Caco-2 (cell line): Measurements from ENCODE around the gene C3orf70. TPM values are rescaled to one million over a fixed set of nuclear protein-coding genes. Genes with fewer than 3 reads are reported as not detected.

Experiments
- BruUV-seq: library from RNA; stranded (reverse); fragments of 400-500 nt; replicated peaks from 2 replicates; lab custom pipeline; 2021; lab: Mats Ljungman, UMichigan
- CTCF ChIA-PET: fragments of 300-600 bp; sonication (Branson Sonifier 250); formaldehyde crosslinking; loops from one replicate; lab custom pipeline; 2022; ENCODE audit warnings: antibody characterized with exemption; lab: Charles Lee
- POLR2A ChIA-PET: fragments of 300-600 bp; sonication (Branson Sonifier 250); formaldehyde crosslinking; loops from one replicate; lab custom pipeline; 2022; ENCODE audit warnings: antibody characterized with exemption; lab: Charles Lee
- DNase-seq, 2 experiments: peaks; one replicate each; pipeline versions ENCODE4 v3.0.0 to v3.0.0-alpha.2; 2020 to 2022
- H3K27me3 ChIP-seq: replicated peaks from 2 replicates; pipeline ENCODE4 v1.6.0; 2011; ENCODE audit warnings: low read length; ENCODE audit not compliant: control insufficient read depth, insufficient read depth
- H3K36me3 ChIP-seq: 2 replicates; pipeline ENCODE4 v1.5.1; 2011; ENCODE audit warnings: low read length; ENCODE audit not compliant: control insufficient read depth, insufficient read depth
- H3K4me1 ChIP-seq: fragments of 250-450 bp; sonication (Bioruptor Pico); 2 replicates; pipeline ENCODE4 v1.5.1; 2020; ENCODE audit warnings: mild to moderate bottlenecking
- H3K4me3 ChIP-seq: 2 replicates; pipeline ENCODE4 v1.5.1; 2011; ENCODE audit warnings: low read depth, mild to moderate bottlenecking, control low read depth, low read length
- H3K9me3 ChIP-seq: fragments of 250-450 bp; sonication (Bioruptor Pico); 2 replicates; pipeline ENCODE4 v1.5.1; 2020; ENCODE audit warnings: mild to moderate bottlenecking, moderate library complexity
- H3K27ac Mint-ChIP-seq: one replicate; pipeline ENCODE4 v1.8.0; 2022; ENCODE audit warnings: mixed read lengths; ENCODE audit not compliant: unreplicated experiment
- H3K27me3 Mint-ChIP-seq: one replicate; pipeline ENCODE4 v1.8.0; 2022; ENCODE audit warnings: mixed read lengths; ENCODE audit not compliant: insufficient read depth, unreplicated experiment
- H3K36me3 Mint-ChIP-seq: one replicate; pipeline ENCODE4 v1.8.0; 2022; ENCODE audit warnings: mild to moderate bottlenecking, mixed read lengths; ENCODE audit not compliant: insufficient read depth, unreplicated experiment
- H3K4me1 Mint-ChIP-seq: one replicate; pipeline ENCODE4 v1.8.0; 2022; ENCODE audit warnings: low read depth, mixed read lengths; ENCODE audit not compliant: unreplicated experiment
- H3K4me3 Mint-ChIP-seq: one replicate; pipeline ENCODE4 v1.8.0; 2022; ENCODE audit warnings: mild to moderate bottlenecking, moderate library complexity, mixed read lengths; ENCODE audit not compliant: unreplicated experiment
- H3K9me3 Mint-ChIP-seq: one replicate; pipeline ENCODE4 v1.8.0; 2022; ENCODE audit warnings: mixed read lengths; ENCODE audit not compliant: unreplicated experiment
- CTCF ChIP-seq, 2 experiments: fragments of 200-600 bp in 1 of 2; IDR thresholded peaks; 1 replicate in 1 of 2; 2 replicates in 1 of 2; pipeline versions ENCODE4 v1.5.1 to v1.8.0; 2011 to 2022; ENCODE audit warnings: antibody characterized with exemption in 1 of 2, control low read depth in 1 of 2, inconsistent platforms in 1 of 2, low read depth in 1 of 2, low read length in 1 of 2, mild to moderate bottlenecking in 1 of 2, moderate library complexity in 1 of 2; ENCODE audit not compliant: insufficient read depth in 1 of 2, severe bottlenecking in 1 of 2, unreplicated experiment in 1 of 2
- intact Hi-C: fragments of 100-400 bp; cut with micrococcal nuclease; formaldehyde crosslinking; loops from one replicate; pipeline ENCODE4 v1.10.0; 2022; ENCODE audit not compliant: unreplicated experiment
- total RNA-seq: library from RNA; stranded (reverse); gene quantifications from 2 replicates; pipeline ENCODE4 v1.2.3, GENCODE V29; 2022

The C3orf70 gene
- total RNA-seq, 1 experiment from 2014 or later, result 11.2 TPM

- no TSS peak for BruUV-seq
- ChIA-PET POLR2A (no interaction called here), CTCF (no interaction called here)
- Mint-ChIP-seq H3K27me3 (no peaks in the 10 kb centered on the region), H3K4me1 (no peaks in the 10 kb centered on the region), H3K36me3 (peaks cover 13% of the 10 kb centered on the region), H3K27ac (no peak overlapping the region), H3K4me3 (no peak overlapping the region), H3K9me3 (peaks cover 35% of the 10 kb centered on the region)
- no peak for DNase-seq
- no peak for TF ChIP-seq CTCF (IDR thresholded peaks at IDR 0.05; ENCODE audit: insufficient read depth in 1 of 2, low read depth in 1 of 2, low read length in 1 of 2, severe bottlenecking in 1 of 2, unreplicated experiment in 1 of 2)
- H3K4me3 ChIP-seq, result no peak overlapping the region
- no peaks in the 10 kb centered on the region for H3K27me3 ChIP-seq
- intact Hi-C loops, result no loop called here
- H3K36me3 ChIP-seq, result no peaks in the 10 kb centered on the region
- H3K9me3 ChIP-seq, result peaks cover 5% of the 10 kb centered on the region; the same call in 1 of the 2 replicates
- no peaks in the 10 kb centered on the region for H3K4me1 ChIP-seq
Measured at GRCh38 chr3:185057829-185058228, 95.0 kb downstream of the C3orf70 start.

- intact Hi-C loops, result no loop called here
- Mint-ChIP-seq H3K9me3 (peaks cover 35% of the 10 kb centered on the region), H3K4me3 (no peak overlapping the region), H3K27ac (no peak overlapping the region), H3K4me1 (no peaks in the 10 kb centered on the region), H3K27me3 (no peaks in the 10 kb centered on the region), H3K36me3 (peaks cover 13% of the 10 kb centered on the region)
- Histone ChIP-seq H3K27me3 (no peaks in the 10 kb centered on the region), H3K9me3 (peaks cover 5% of the 10 kb centered on the region; the same call in 1 of the 2 replicates), H3K4me3 (no peak overlapping the region), H3K36me3 (no peaks in the 10 kb centered on the region), H3K4me1 (no peaks in the 10 kb centered on the region)
- POLR2A ChIA-PET, result no interaction called here
- CTCF ChIA-PET, result no interaction called here
- no peak for TF ChIP-seq CTCF (IDR thresholded peaks at IDR 0.05; ENCODE audit: insufficient read depth in 1 of 2, low read depth in 1 of 2, low read length in 1 of 2, severe bottlenecking in 1 of 2, unreplicated experiment in 1 of 2)
- no TSS peak for BruUV-seq
- DNase-seq, result no peak
Measured at GRCh38 chr3:185056908-185057307, 96.0 kb downstream of the C3orf70 start.

- POLR2A ChIA-PET, result no interaction called here
- Histone ChIP-seq H3K27me3 (no peaks in the 10 kb centered on the region), H3K9me3 (no peaks in the 10 kb centered on the region), H3K36me3 (no peaks in the 10 kb centered on the region), H3K4me3 (no peak overlapping the region), H3K4me1 (no peaks in the 10 kb centered on the region)
- CTCF ChIA-PET, result no interaction called here
- no peak for DNase-seq
- Mint-ChIP-seq H3K36me3 (peaks cover 13% of the 10 kb centered on the region), H3K4me3 (no peak overlapping the region), H3K27me3 (no peaks in the 10 kb centered on the region), H3K27ac (no peak overlapping the region), H3K9me3 (peaks cover 17% of the 10 kb centered on the region), H3K4me1 (no peaks in the 10 kb centered on the region)
- no peak for TF ChIP-seq CTCF (IDR thresholded peaks at IDR 0.05; ENCODE audit: insufficient read depth in 1 of 2, low read depth in 1 of 2, low read length in 1 of 2, severe bottlenecking in 1 of 2, unreplicated experiment in 1 of 2)
- no TSS peak for BruUV-seq
- intact Hi-C loops, result loop anchor here (1.0 kb wide), 1 partner anchor 125 kb away; no protein-coding TSS in a partner anchor
Measured at GRCh38 chr3:185052631-185053030, 100.2 kb downstream of the C3orf70 start.
